Measurements from ENCODE around the gene RBMS3. TPM values are rescaled to one million over a fixed set of nuclear protein-coding genes. Genes with fewer than 3 reads are reported as not detected.

The RBMS3 gene
- total and polyA plus RNA-seq, 2 experiments from 2014 or later: 34.9 to 37.1 TPM

GRCh38 chr3:29240248-29240647, 40.6 kb upstream of the RBMS3 start:
- H3K9me2 ChIP-seq (replicated peaks; ENCODE audit: insufficient read depth): no peaks in the 10 kb centered on the region
- H2AFZ ChIP-seq: no peak overlapping the region
- no peaks in the 10 kb centered on the region for H3K27me3 ChIP-seq
- H3K4me1 ChIP-seq (ENCODE audit: insufficient read depth): no peaks in the 10 kb centered on the region
- no peak for DNase-seq (ENCODE audit: low spot score)
- no peaks in the 10 kb centered on the region for H3K36me3 ChIP-seq (replicated peaks; ENCODE audit: insufficient read depth, low read depth)
- H3K9me3 ChIP-seq (ENCODE audit: low read depth): no peaks in the 10 kb centered on the region
- no peak for TF ChIP-seq EZH2phosphoT487 (IDR thresholded peaks at IDR 0.05; ENCODE audit: low read depth, severe bottlenecking, unreplicated experiment)
- no peak for TF ChIP-seq EZH2 (IDR thresholded peaks at IDR 0.05; ENCODE audit: borderline replicate concordance)
- no peak for TF ChIP-seq CTCF (IDR thresholded peaks at IDR 0.05; ENCODE audit: poor library complexity)
- H3K4me3 ChIP-seq: no peak overlapping the region
- H3K4me2 ChIP-seq: no peak overlapping the region
- no peaks in the 10 kb centered on the region for H3K79me2 ChIP-seq
- no peaks in the 10 kb centered on the region for H4K20me1 ChIP-seq (ENCODE audit: insufficient read depth, poor library complexity, severe bottlenecking)
- no peak overlapping the region for H3K27ac ChIP-seq

- Histone ChIP-seq H3K4me2 (no peak overlapping the region), H3K4me3 (no peak overlapping the region), H3K27me3 (no peaks in the 10 kb centered on the region), H3K9me2 (replicated peaks; ENCODE audit: insufficient read depth) (no peaks in the 10 kb centered on the region), H3K9me3 (ENCODE audit: low read depth) (no peaks in the 10 kb centered on the region), H4K20me1 (ENCODE audit: insufficient read depth, poor library complexity, severe bottlenecking) (no peaks in the 10 kb centered on the region), H3K27ac (no peak overlapping the region), H3K4me1 (ENCODE audit: insufficient read depth) (no peaks in the 10 kb centered on the region), H3K79me2 (no peaks in the 10 kb centered on the region), H3K36me3 (replicated peaks; ENCODE audit: insufficient read depth, low read depth) (no peaks in the 10 kb centered on the region), H2AFZ (no peak overlapping the region)
- no peak for DNase-seq (ENCODE audit: low spot score)
- WGBS (ENCODE audit: low lambda C conversion rate, missing lambda C conversion rate): 89% methylated on average over 4 of the region's 4 CpGs
- TF ChIP-seq EZH2phosphoT487 (IDR thresholded peaks at IDR 0.05; ENCODE audit: low read depth, severe bottlenecking, unreplicated experiment): no peak
- TF ChIP-seq CTCF (IDR thresholded peaks at IDR 0.05; ENCODE audit: poor library complexity): no peak
- no peak for TF ChIP-seq EZH2 (IDR thresholded peaks at IDR 0.05; ENCODE audit: borderline replicate concordance)
Observed at GRCh38 chr3:29240887-29241286, 40.0 kb upstream of the RBMS3 start.

GRCh38 chr3:29241855-29242254, 39.0 kb upstream of the RBMS3 start:
- no peak overlapping the region for H3K27ac ChIP-seq
- H3K4me2 ChIP-seq: no peak overlapping the region
- no peaks in the 10 kb centered on the region for H4K20me1 ChIP-seq (ENCODE audit: insufficient read depth, poor library complexity, severe bottlenecking)
- no peak overlapping the region for H2AFZ ChIP-seq
- H3K27me3 ChIP-seq: no peaks in the 10 kb centered on the region
- DNase-seq (ENCODE audit: low spot score): no peak
- no peaks in the 10 kb centered on the region for H3K9me3 ChIP-seq (ENCODE audit: low read depth)
- TF ChIP-seq EZH2phosphoT487 (IDR thresholded peaks at IDR 0.05; ENCODE audit: low read depth, severe bottlenecking, unreplicated experiment) (no peak), EZH2 (IDR thresholded peaks at IDR 0.05; ENCODE audit: borderline replicate concordance) (no peak), CTCF (IDR thresholded peaks at IDR 0.05; ENCODE audit: poor library complexity) (no peak)
- H3K4me1 ChIP-seq (ENCODE audit: insufficient read depth): no peaks in the 10 kb centered on the region
- H3K4me3 ChIP-seq: no peak overlapping the region
- no peaks in the 10 kb centered on the region for H3K36me3 ChIP-seq (replicated peaks; ENCODE audit: insufficient read depth, low read depth)
- no peaks in the 10 kb centered on the region for H3K79me2 ChIP-seq
- H3K9me2 ChIP-seq (replicated peaks; ENCODE audit: insufficient read depth): no peaks in the 10 kb centered on the region

- Histone ChIP-seq H3K27ac (no peak overlapping the region), H3K4me1 (ENCODE audit: insufficient read depth) (no peaks in the 10 kb centered on the region), H3K9me3 (ENCODE audit: low read depth) (no peaks in the 10 kb centered on the region), H2AFZ (no peak overlapping the region), H4K20me1 (ENCODE audit: insufficient read depth, poor library complexity, severe bottlenecking) (no peaks in the 10 kb centered on the region), H3K9me2 (replicated peaks; ENCODE audit: insufficient read depth) (no peaks in the 10 kb centered on the region), H3K4me2 (no peak overlapping the region), H3K36me3 (replicated peaks; ENCODE audit: insufficient read depth, low read depth) (no peaks in the 10 kb centered on the region), H3K27me3 (no peaks in the 10 kb centered on the region), H3K79me2 (no peaks in the 10 kb centered on the region), H3K4me3 (no peak overlapping the region)
- WGBS (ENCODE audit: low lambda C conversion rate, missing lambda C conversion rate): 98% methylated on average over 2 of the region's 2 CpGs
- no peak for DNase-seq (ENCODE audit: low spot score)
- TF ChIP-seq EZH2phosphoT487 (IDR thresholded peaks at IDR 0.05; ENCODE audit: low read depth, severe bottlenecking, unreplicated experiment) (no peak), EZH2 (IDR thresholded peaks at IDR 0.05; ENCODE audit: borderline replicate concordance) (no peak), CTCF (IDR thresholded peaks at IDR 0.05; ENCODE audit: poor library complexity) (no peak)
Observed at GRCh38 chr3:29242296-29242695, 38.6 kb upstream of the RBMS3 start.

All from hepatocyte (in vitro differentiated cells).